Parathyroid adenoma (tissue), 2 donors: ENCODE results near the gene PAX7.

Experiments used
- H2AFZ ChIP-seq: fragments of 300-600 bp; sonication (generic); one replicate; pipeline ENCODE4 v1.7.0; 2017; ENCODE audit warnings: antibody characterized with exemption, mild to moderate bottlenecking
- H3K27ac ChIP-seq: fragments of 300-600 bp; sonication (generic); one replicate; pipeline ENCODE4 v1.7.0; 2017
- H3K27me3 ChIP-seq: fragments of 300-600 bp; sonication (generic); one replicate; pipeline ENCODE4 v1.7.0; 2017; ENCODE audit warnings: low read length; ENCODE audit not compliant: control insufficient read depth, insufficient read depth
- H3K36me3 ChIP-seq: fragments of 300-600 bp; sonication (generic); one replicate; pipeline ENCODE4 v1.7.0; 2017; ENCODE audit warnings: low read length; ENCODE audit not compliant: control insufficient read depth, insufficient read depth
- H3K4me1 ChIP-seq: fragments of 300-600 bp; sonication (generic); one replicate; pipeline ENCODE4 v1.7.0; 2017; ENCODE audit warnings: control low read depth
- H3K4me2 ChIP-seq: fragments of 300-600 bp; sonication (generic); one replicate; pipeline ENCODE4 v1.7.0; 2017; ENCODE audit warnings: low read length
- H3K4me3 ChIP-seq: fragments of 300-600 bp; sonication (generic); one replicate; pipeline ENCODE4 v1.7.0; 2017; ENCODE audit warnings: low read depth, low read length
- H3K79me2 ChIP-seq: fragments of 300-600 bp; sonication (generic); one replicate; pipeline ENCODE4 v1.7.0; 2017; ENCODE audit warnings: control low read depth
- H3K9ac ChIP-seq: fragments of 300-600 bp; sonication (generic); one replicate; pipeline ENCODE4 v1.7.0; 2017; ENCODE audit warnings: mild to moderate bottlenecking
- H3K9me3 ChIP-seq: fragments of 300-600 bp; sonication (generic); one replicate; pipeline ENCODE4 v1.7.0; 2017; ENCODE audit warnings: low read length; ENCODE audit not compliant: control insufficient read depth
- TF ChIP-seq, protein P1 (sequence below): fragments of 300-600 bp; sonication (generic); IDR thresholded peaks from one replicate; pipeline ENCODE4 v1.7.0; 2017; ENCODE audit warnings: antibody characterized with exemption, mild to moderate bottlenecking
- donor health status: primary hyperparathyroidism.

The PAX7 gene

DNA sequence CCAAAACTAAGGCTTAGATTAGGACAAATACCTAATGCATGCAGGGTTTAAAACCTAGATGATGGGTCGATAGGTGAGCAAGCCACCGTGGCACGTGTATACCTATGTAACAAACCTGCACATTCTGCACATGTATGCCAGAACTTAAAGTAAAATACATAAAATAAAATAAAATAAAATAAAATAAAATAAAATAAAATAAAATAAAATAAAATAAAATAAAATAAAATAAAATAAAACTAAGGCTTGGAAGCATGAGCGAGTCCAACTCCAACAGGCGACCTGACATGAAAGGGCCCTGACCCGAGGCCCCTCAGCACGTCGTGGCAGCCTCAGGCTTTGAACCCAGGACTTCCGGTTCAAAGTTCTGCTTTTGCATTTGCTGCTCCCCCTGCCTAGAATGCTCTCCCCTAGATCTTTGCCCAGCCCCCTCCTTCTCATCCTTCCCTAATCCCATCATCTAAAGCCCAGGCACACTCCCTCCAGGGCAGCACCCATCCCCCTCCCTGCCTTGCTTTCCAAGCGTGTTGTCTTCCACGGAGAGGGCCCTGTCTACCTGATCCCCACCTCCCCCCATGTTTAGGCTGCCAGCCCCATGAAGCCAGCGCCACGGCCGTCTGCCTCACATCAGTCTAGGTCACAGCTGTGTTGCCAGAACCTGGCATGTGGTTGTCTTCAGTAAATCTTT is 164.5 kb downstream of the PAX7 start:
- H3K27ac ChIP-seq, result no peak overlapping the region
- H3K27me3 ChIP-seq, result no peaks in the 10 kb centered on the region
- no peaks in the 10 kb centered on the region for H3K36me3 ChIP-seq
- H3K4me2 ChIP-seq, result no peak overlapping the region
- no peak overlapping the region for H2AFZ ChIP-seq
- TF ChIP-seq, protein P1, sequence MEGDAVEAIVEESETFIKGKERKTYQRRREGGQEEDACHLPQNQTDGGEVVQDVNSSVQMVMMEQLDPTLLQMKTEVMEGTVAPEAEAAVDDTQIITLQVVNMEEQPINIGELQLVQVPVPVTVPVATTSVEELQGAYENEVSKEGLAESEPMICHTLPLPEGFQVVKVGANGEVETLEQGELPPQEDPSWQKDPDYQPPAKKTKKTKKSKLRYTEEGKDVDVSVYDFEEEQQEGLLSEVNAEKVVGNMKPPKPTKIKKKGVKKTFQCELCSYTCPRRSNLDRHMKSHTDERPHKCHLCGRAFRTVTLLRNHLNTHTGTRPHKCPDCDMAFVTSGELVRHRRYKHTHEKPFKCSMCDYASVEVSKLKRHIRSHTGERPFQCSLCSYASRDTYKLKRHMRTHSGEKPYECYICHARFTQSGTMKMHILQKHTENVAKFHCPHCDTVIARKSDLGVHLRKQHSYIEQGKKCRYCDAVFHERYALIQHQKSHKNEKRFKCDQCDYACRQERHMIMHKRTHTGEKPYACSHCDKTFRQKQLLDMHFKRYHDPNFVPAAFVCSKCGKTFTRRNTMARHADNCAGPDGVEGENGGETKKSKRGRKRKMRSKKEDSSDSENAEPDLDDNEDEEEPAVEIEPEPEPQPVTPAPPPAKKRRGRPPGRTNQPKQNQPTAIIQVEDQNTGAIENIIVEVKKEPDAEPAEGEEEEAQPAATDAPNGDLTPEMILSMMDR, result no peak
- H3K79me2 ChIP-seq, result no peaks in the 10 kb centered on the region
- H3K4me3 ChIP-seq, result no peak overlapping the region
- no peaks in the 10 kb centered on the region for H3K4me1 ChIP-seq
- no peak overlapping the region for H3K9ac ChIP-seq
- H3K9me3 ChIP-seq, result no peaks in the 10 kb centered on the region

DNA sequence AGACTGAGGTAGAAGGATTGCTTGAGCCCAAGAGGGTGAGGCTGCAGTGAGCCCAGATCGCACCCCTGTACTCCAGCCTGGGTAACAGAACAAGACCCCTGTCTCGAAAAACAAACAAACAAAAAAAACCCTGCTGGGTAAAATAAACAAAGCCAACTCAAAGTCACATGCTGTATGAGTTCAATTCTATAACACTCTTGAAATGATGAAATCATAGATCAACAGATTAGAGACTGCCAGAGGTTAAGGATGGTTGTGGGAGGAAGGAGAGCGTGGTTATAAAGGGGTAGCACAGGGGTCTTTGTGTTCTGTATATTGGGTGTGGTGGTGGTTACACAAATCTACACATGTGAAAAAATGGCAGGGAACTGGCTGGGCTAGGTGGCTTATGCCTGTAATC is 166.3 kb downstream of the PAX7 start:
- Histone ChIP-seq H3K9ac (no peak overlapping the region), H2AFZ (no peak overlapping the region), H3K4me2 (no peak overlapping the region), H3K27me3 (no peaks in the 10 kb centered on the region), H3K27ac (no peak overlapping the region), H3K36me3 (no peaks in the 10 kb centered on the region), H3K4me1 (no peaks in the 10 kb centered on the region), H3K79me2 (no peaks in the 10 kb centered on the region), H3K9me3 (no peaks in the 10 kb centered on the region), H3K4me3 (no peak overlapping the region)
- TF ChIP-seq, protein P1, result no peak
